ENCODE results near the gene SECISBP2.
"Not testable (repeated sequence)": the region's sequence is repeated elsewhere in the genome, so short reads cannot be mapped to it uniquely, and the experiment has no call there.

- TF ChIP-seq, protein P1, sequence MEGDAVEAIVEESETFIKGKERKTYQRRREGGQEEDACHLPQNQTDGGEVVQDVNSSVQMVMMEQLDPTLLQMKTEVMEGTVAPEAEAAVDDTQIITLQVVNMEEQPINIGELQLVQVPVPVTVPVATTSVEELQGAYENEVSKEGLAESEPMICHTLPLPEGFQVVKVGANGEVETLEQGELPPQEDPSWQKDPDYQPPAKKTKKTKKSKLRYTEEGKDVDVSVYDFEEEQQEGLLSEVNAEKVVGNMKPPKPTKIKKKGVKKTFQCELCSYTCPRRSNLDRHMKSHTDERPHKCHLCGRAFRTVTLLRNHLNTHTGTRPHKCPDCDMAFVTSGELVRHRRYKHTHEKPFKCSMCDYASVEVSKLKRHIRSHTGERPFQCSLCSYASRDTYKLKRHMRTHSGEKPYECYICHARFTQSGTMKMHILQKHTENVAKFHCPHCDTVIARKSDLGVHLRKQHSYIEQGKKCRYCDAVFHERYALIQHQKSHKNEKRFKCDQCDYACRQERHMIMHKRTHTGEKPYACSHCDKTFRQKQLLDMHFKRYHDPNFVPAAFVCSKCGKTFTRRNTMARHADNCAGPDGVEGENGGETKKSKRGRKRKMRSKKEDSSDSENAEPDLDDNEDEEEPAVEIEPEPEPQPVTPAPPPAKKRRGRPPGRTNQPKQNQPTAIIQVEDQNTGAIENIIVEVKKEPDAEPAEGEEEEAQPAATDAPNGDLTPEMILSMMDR (IDR thresholded peaks at IDR 0.05), result not testable (repeated sequence)
- TF ChIP-seq POLR2A (IDR thresholded peaks at IDR 0.05), result not testable (repeated sequence)
These were observed 42.3 kb upstream of the SECISBP2 start for GRCh38 chr9:89276040-89276439.
